Measurements from ENCODE around the gene SPAG16. TPM values are rescaled to one million over a fixed set of nuclear protein-coding genes. Genes with fewer than 3 reads are reported as not detected.

Gene SPAG16
- total RNA-seq, 1 experiment from 2014 or later = 16.0 TPM

DNA sequence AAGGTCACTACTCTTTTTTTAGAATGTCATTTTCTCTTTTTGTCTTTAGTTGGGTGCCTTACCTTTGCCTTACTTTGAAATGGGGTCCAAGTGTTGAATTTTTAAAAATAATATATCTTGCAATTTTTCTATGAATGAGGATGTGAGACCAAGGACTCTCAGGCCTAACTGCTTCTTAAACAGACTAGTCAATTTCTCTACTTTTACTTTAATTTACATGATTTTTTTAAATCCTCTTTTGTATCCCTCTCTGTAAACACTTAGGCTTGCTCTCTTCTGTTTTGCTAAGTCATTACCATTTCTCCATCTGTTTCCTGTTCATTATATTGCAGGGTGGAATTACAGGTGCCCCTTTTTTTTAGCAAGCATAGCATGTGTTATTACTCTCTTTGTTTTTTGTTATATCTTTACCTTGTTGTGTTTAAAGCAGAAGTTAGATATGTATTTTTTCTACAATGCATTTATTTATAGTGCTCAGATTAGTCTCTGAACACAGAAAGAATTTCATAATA lies 261.8 kb downstream of the SPAG16 start (continued):
- TF ChIP-seq PRRX2 (CRISPR knock-in tag; IDR thresholded peaks at IDR 0.05) (no peak), FOXP4 (CRISPR knock-in tag; IDR thresholded peaks at IDR 0.05) (no peak), KAT7 (CRISPR knock-in tag; IDR thresholded peaks at IDR 0.05; ENCODE audit: borderline replicate concordance) (no peak)
- TF ChIP-seq, protein P1, sequence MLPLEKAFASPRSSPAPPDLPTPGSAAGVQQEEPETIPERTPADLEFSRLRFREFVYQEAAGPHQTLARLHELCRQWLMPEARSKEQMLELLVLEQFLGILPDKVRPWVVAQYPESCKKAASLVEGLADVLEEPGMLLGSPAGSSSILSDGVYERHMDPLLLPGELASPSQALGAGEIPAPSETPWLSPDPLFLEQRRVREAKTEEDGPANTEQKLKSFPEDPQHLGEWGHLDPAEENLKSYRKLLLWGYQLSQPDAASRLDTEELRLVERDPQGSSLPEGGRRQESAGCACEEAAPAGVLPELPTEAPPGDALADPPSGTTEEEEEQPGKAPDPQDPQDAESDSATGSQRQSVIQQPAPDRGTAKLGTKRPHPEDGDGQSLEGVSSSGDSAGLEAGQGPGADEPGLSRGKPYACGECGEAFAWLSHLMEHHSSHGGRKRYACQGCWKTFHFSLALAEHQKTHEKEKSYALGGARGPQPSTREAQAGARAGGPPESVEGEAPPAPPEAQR (CRISPR knock-in tag; IDR thresholded peaks at IDR 0.05) = no peak

DNA sequence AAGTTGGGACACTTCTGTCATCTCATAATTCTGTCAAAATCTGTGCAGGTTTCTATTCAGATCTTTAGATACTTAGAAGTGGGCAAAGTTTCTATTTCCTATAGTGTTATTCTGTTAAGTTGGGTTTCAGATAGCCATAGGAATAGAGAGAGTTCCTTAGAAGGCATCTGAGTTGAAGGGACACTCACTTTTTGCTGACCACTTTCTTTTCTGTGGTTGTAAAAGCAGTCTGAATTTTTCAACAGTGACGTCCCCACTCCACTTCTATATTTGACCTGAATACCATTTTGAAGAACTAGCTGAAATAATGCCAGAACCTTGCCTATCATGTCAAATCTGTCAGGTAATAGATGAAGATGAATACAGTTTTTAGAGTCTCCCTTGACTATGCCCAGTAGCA lies 267.3 kb downstream of the SPAG16 start:
- Mint-ChIP-seq H3K27ac (no peak overlapping the region), H3K9me3 (peaks cover 16% of the 10 kb centered on the region), H3K27me3 (ENCODE audit: low read depth) (no peaks in the 10 kb centered on the region; the same call in 1 of the 2 replicates), H3K4me3 (no peak overlapping the region), H3K4me1 (peaks cover 3% of the 10 kb centered on the region; the same call in 1 of the 2 replicates), H3K36me3 (no peaks in the 10 kb centered on the region)
- POLR2A ChIA-PET = no interaction called here
- DNase-seq (ENCODE audit: low spot score) (no peak), ATAC-seq (no peak)
- CTCF ChIA-PET = no interaction called here
- TF ChIP-seq, protein P2, sequence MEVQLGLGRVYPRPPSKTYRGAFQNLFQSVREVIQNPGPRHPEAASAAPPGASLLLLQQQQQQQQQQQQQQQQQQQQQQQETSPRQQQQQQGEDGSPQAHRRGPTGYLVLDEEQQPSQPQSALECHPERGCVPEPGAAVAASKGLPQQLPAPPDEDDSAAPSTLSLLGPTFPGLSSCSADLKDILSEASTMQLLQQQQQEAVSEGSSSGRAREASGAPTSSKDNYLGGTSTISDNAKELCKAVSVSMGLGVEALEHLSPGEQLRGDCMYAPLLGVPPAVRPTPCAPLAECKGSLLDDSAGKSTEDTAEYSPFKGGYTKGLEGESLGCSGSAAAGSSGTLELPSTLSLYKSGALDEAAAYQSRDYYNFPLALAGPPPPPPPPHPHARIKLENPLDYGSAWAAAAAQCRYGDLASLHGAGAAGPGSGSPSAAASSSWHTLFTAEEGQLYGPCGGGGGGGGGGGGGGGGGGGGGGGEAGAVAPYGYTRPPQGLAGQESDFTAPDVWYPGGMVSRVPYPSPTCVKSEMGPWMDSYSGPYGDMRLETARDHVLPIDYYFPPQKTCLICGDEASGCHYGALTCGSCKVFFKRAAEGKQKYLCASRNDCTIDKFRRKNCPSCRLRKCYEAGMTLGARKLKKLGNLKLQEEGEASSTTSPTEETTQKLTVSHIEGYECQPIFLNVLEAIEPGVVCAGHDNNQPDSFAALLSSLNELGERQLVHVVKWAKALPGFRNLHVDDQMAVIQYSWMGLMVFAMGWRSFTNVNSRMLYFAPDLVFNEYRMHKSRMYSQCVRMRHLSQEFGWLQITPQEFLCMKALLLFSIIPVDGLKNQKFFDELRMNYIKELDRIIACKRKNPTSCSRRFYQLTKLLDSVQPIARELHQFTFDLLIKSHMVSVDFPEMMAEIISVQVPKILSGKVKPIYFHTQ (CRISPR knock-in tag; IDR thresholded peaks at IDR 0.05) = no peak
- TF ChIP-seq, protein P1 (CRISPR knock-in tag; IDR thresholded peaks at IDR 0.05) = no peak
- no peak for TF ChIP-seq TP53 (CRISPR knock-in tag; IDR thresholded peaks at IDR 0.05)
- TF ChIP-seq, protein P3, sequence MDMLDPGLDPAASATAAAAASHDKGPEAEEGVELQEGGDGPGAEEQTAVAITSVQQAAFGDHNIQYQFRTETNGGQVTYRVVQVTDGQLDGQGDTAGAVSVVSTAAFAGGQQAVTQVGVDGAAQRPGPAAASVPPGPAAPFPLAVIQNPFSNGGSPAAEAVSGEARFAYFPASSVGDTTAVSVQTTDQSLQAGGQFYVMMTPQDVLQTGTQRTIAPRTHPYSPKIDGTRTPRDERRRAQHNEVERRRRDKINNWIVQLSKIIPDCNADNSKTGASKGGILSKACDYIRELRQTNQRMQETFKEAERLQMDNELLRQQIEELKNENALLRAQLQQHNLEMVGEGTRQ (CRISPR knock-in tag; IDR thresholded peaks at IDR 0.05) = no peak
- TF ChIP-seq E2F5 (CRISPR knock-in tag; IDR thresholded peaks at IDR 0.05) = no peak
- no peak for TF ChIP-seq CREB1 (CRISPR knock-in tag; IDR thresholded peaks at IDR 0.05)
- no peak for TF ChIP-seq FOXP1 (CRISPR knock-in tag; IDR thresholded peaks at IDR 0.05; ENCODE audit: borderline replicate concordance)
- TF ChIP-seq ZNF425 (CRISPR knock-in tag; conservative IDR thresholded peaks at IDR 0.05) = no peak
- no peak for TF ChIP-seq ZNF416 (CRISPR knock-in tag; IDR thresholded peaks at IDR 0.05)
- TF ChIP-seq ETV6 (CRISPR knock-in tag; IDR thresholded peaks at IDR 0.05) = no peak
- TF ChIP-seq, protein P4, sequence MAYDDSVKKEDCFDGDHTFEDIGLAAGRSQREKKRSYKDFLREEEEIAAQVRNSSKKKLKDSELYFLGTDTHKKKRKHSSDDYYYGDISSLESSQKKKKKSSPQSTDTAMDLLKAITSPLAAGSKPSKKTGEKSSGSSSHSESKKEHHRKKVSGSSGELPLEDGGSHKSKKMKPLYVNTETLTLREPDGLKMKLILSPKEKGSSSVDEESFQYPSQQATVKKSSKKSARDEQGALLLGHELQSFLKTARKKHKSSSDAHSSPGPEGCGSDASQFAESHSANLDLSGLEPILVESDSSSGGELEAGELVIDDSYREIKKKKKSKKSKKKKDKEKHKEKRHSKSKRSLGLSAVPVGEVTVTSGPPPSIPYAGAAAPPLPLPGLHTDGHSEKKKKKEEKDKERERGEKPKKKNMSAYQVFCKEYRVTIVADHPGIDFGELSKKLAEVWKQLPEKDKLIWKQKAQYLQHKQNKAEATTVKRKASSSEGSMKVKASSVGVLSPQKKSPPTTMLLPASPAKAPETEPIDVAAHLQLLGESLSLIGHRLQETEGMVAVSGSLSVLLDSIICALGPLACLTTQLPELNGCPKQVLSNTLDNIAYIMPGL (CRISPR knock-in tag; IDR thresholded peaks at IDR 0.05) = no peak
- TF ChIP-seq EMX1 (CRISPR knock-in tag; IDR thresholded peaks at IDR 0.05) = no peak
- TF ChIP-seq NR2C2 (CRISPR knock-in tag; IDR thresholded peaks at IDR 0.05) = no peak
- TF ChIP-seq FOXJ3 (CRISPR knock-in tag; IDR thresholded peaks at IDR 0.05; ENCODE audit: borderline replicate concordance) = no peak
- TF ChIP-seq FOXP4 (CRISPR knock-in tag; IDR thresholded peaks at IDR 0.05) = no peak
- TF ChIP-seq NFATC4 (CRISPR knock-in tag; IDR thresholded peaks at IDR 0.05) = no peak
- TF ChIP-seq KAT7 (CRISPR knock-in tag; IDR thresholded peaks at IDR 0.05; ENCODE audit: borderline replicate concordance) = no peak
